Activated T-helper 2 cell treated with anti-CD3 and anti-CD28 coated beads, Interferon-gamma antibody, Interleukin-2, Interleukin-4, amounts not matched to agents 10 μg/mL and 5 μg/mL and 100 μg/mL, durations not matched to agents 14 hours and 24 hours and 36 hours (primary cell): ENCODE measurements around the gene CBL. TPM values are rescaled to one million over a fixed set of nuclear protein-coding genes. Genes with fewer than 3 reads are reported as not detected.
A peak's percentile ranks its signal among the peaks of the same experiment; 100 is the strongest.
"Not testable (repeated sequence)": the region's sequence is repeated elsewhere in the genome, so short reads cannot be mapped to it uniquely, and the experiment has no call there.

ENCODE experiments used
- DNase-seq: peaks from one replicate; pipeline ENCODE4 v3.0.0; 2021; ENCODE audit warnings: low spot score
- H3K27ac Mint-ChIP-seq: one replicate; pipeline ENCODE4 v1.8.0; 2021; ENCODE audit warnings: mixed read lengths
- H3K27me3 Mint-ChIP-seq: one replicate; pipeline ENCODE4 v1.8.0; 2021; ENCODE audit warnings: low read depth, mixed read lengths
- H3K36me3 Mint-ChIP-seq: one replicate; pipeline ENCODE4 v1.8.0; 2021; ENCODE audit warnings: low read depth, mixed read lengths
- H3K4me1 Mint-ChIP-seq: one replicate; pipeline ENCODE4 v1.8.0; 2021; ENCODE audit warnings: low read depth, mixed read lengths
- H3K4me3 Mint-ChIP-seq: one replicate; pipeline ENCODE4 v1.8.0; 2021; ENCODE audit warnings: low read depth, mild to moderate bottlenecking, moderate library complexity, mixed read lengths
- H3K9me3 Mint-ChIP-seq: one replicate; pipeline ENCODE4 v1.8.0; 2021; ENCODE audit warnings: mixed read lengths
- intact Hi-C: fragments of 100-400 bp; cut with micrococcal nuclease; formaldehyde crosslinking; loops from one replicate; pipeline ENCODE4 v1.15.1; 2023
- total RNA-seq: library from RNA; stranded (reverse); gene quantifications from 2 replicates; pipeline ENCODE4 v1.2.3, GENCODE V29; 2022

CBL gene
- total RNA-seq = 38.6 and 39.6 TPM in 2 replicates

- peak within 1 kb of the TSS; percentile 94 for H3K27ac Mint-ChIP-seq
- peaks cover 7% of the 10 kb centered on the region for H3K36me3 Mint-ChIP-seq
- H3K4me3 Mint-ChIP-seq = peak within 1 kb of the TSS; percentile 93
- DNase-seq = peak; percentile 89
- H3K4me1 Mint-ChIP-seq = peaks cover 22% of the 10 kb centered on the region
- intact Hi-C loops = loop anchor here (1.0 to 5.0 kb wide), 7 partner anchors 31 to 187 kb away; partner anchors contain the start of genes RPS25 and TRAPPC4
- H3K27me3 Mint-ChIP-seq = peaks cover 2% of the 10 kb centered on the region
- H3K9me3 Mint-ChIP-seq = no peaks in the 10 kb centered on the region
Measured at GRCh38 chr11:119205574-119206510, at the start of gene CBL. TSS of gene CBL (plus strand) at chr11:119206339. CDS start at chr11:119206418, 79 bp downstream.

GRCh38 chr11:119156496-119156895, 49.6 kb upstream of the CBL start:
- Mint-ChIP-seq H3K27me3 (peaks cover 18% of the 10 kb centered on the region), H3K4me1 (no peaks in the 10 kb centered on the region), H3K27ac (no peak overlapping the region), H3K36me3 (no peaks in the 10 kb centered on the region), H3K4me3 (no peak overlapping the region), H3K9me3 (no peaks in the 10 kb centered on the region)
- intact Hi-C loops = no loop called here
- DNase-seq = no peak

GRCh38 chr11:119157063-119157462, 49.1 kb upstream of the CBL start:
- intact Hi-C loops = no loop called here
- Mint-ChIP-seq H3K4me3 (no peak overlapping the region), H3K36me3 (no peaks in the 10 kb centered on the region), H3K9me3 (no peaks in the 10 kb centered on the region), H3K4me1 (no peaks in the 10 kb centered on the region), H3K27me3 (peaks cover 15% of the 10 kb centered on the region), H3K27ac (no peak overlapping the region)
- DNase-seq = no peak

- DNase-seq = no peak
- no peak overlapping the region for H3K4me3 Mint-ChIP-seq
- intact Hi-C loops = no loop called here
Measured at GRCh38 chr11:119158467-119158866, 47.7 kb upstream of the CBL start.

GRCh38 chr11:119160151-119160550, 46.0 kb upstream of the CBL start:
- Mint-ChIP-seq H3K4me1 (no peaks in the 10 kb centered on the region), H3K4me3 (no peak overlapping the region), H3K27ac (no peak overlapping the region), H3K36me3 (no peaks in the 10 kb centered on the region), H3K27me3 (peaks cover 6% of the 10 kb centered on the region), H3K9me3 (no peaks in the 10 kb centered on the region)
- intact Hi-C loops = no loop called here
- no peak for DNase-seq

More at GRCh38 chr11:119158467-119158866, 47.7 kb upstream of the CBL start:
- H3K36me3 Mint-ChIP-seq = no peaks in the 10 kb centered on the region
- H3K27me3 Mint-ChIP-seq = peaks cover 11% of the 10 kb centered on the region
- no peaks in the 10 kb centered on the region for H3K9me3 Mint-ChIP-seq
- no peaks in the 10 kb centered on the region for H3K4me1 Mint-ChIP-seq
- H3K27ac Mint-ChIP-seq = no peak overlapping the region

GRCh38 chr11:119161871-119162270, 44.3 kb upstream of the CBL start:
- Mint-ChIP-seq H3K9me3 (no peaks in the 10 kb centered on the region), H3K4me1 (no peaks in the 10 kb centered on the region), H3K4me3 (no peak overlapping the region), H3K36me3 (no peaks in the 10 kb centered on the region), H3K27me3 (no peaks in the 10 kb centered on the region), H3K27ac (no peak overlapping the region)
- no peak for DNase-seq
- intact Hi-C loops = no loop called here

GRCh38 chr11:119166368-119167076, 39.6 kb upstream of the CBL start:
- H3K4me3 Mint-ChIP-seq = no peak overlapping the region
- peaks cover 10% of the 10 kb centered on the region for H3K4me1 Mint-ChIP-seq
- no peaks in the 10 kb centered on the region for H3K27me3 Mint-ChIP-seq

GRCh38 chr11:119167077-119167458, 39.1 kb upstream of the CBL start:
- intact Hi-C loops = loop anchor here (5.0 kb wide), 1 partner anchor 65 kb away; the partner anchor contains the start of gene DPAGT1
- not testable (repeated sequence) for H3K27me3 Mint-ChIP-seq, H3K36me3 Mint-ChIP-seq, H3K27ac Mint-ChIP-seq, H3K9me3 Mint-ChIP-seq, H3K4me3 Mint-ChIP-seq, DNase-seq
- peaks cover 13% of the 10 kb centered on the region for H3K4me1 Mint-ChIP-seq

More at GRCh38 chr11:119166368-119167076, 39.6 kb upstream of the CBL start:
- DNase-seq = no peak
- intact Hi-C loops = loop anchor here (5.0 kb wide), 1 partner anchor 64 kb away; the partner anchor contains the start of gene DPAGT1
- Mint-ChIP-seq H3K36me3 (no peaks in the 10 kb centered on the region), H3K9me3 (no peaks in the 10 kb centered on the region), H3K27ac (no peak overlapping the region)

GRCh38 chr11:119167933-119168332, 38.2 kb upstream of the CBL start:
- no peaks in the 10 kb centered on the region for H3K27me3 Mint-ChIP-seq
- intact Hi-C loops = loop anchor here (1.0 to 5.0 kb wide), 2 partner anchors 66 to 101 kb away; partner anchors contain the start of genes DPAGT1 and VPS11
- no peak for DNase-seq
- H3K4me1 Mint-ChIP-seq = peaks cover 16% of the 10 kb centered on the region
- H3K4me3 Mint-ChIP-seq = peak overlapping the region; percentile 72
- peak overlapping the region; percentile 77 for H3K27ac Mint-ChIP-seq
- H3K9me3 Mint-ChIP-seq = no peaks in the 10 kb centered on the region
- no peaks in the 10 kb centered on the region for H3K36me3 Mint-ChIP-seq

- Mint-ChIP-seq H3K36me3 (no peaks in the 10 kb centered on the region), H3K4me3 (peak within 1 kb of the TSS; percentile 88), H3K27ac (peak within 1 kb of the TSS; percentile 89), H3K9me3 (no peaks in the 10 kb centered on the region), H3K27me3 (no peaks in the 10 kb centered on the region), H3K4me1 (peaks cover 16% of the 10 kb centered on the region)
- peak; percentile 81 for DNase-seq
- intact Hi-C loops = loop anchor here (1.0 to 5.0 kb wide), 2 partner anchors 66 to 101 kb away; partner anchors contain the start of genes DPAGT1 and VPS11
Measured at GRCh38 chr11:119168471-119169281, 37.5 kb upstream of the CBL start, which contains the start of gene NLRX1. TSS of gene NLRX1 (plus strand) at chr11:119168725. CDS start at chr11:119171404, 2,679 bp downstream.

GRCh38 chr11:119169282-119169719, 36.8 kb upstream of the CBL start:
- DNase-seq = peak; percentile 26
- Mint-ChIP-seq H3K27me3 (no peaks in the 10 kb centered on the region), H3K9me3 (no peaks in the 10 kb centered on the region), H3K4me3 (peak overlapping the region; percentile 88), H3K27ac (peak overlapping the region; percentile 89), H3K4me1 (peaks cover 16% of the 10 kb centered on the region), H3K36me3 (no peaks in the 10 kb centered on the region)
- intact Hi-C loops = loop anchor here (5.0 kb wide), 1 partner anchor 67 kb away; the partner anchor contains the start of gene DPAGT1

- intact Hi-C loops = no loop called here
- H3K4me3 Mint-ChIP-seq = no peak overlapping the region
- no peak for DNase-seq
Measured at GRCh38 chr11:119172513-119172912, 33.6 kb upstream of the CBL start.

More at GRCh38 chr11:119172513-119172912, 33.6 kb upstream of the CBL start:
- Mint-ChIP-seq H3K36me3 (peaks cover 15% of the 10 kb centered on the region), H3K27ac (no peak overlapping the region), H3K4me1 (peaks cover 22% of the 10 kb centered on the region), H3K9me3 (no peaks in the 10 kb centered on the region), H3K27me3 (no peaks in the 10 kb centered on the region)
